Suprapubic skin (tissue), 4 donors: Measurements from ENCODE around the gene CABP4.

Experiments used
- CTCF ChIP-seq, 2 donors: fragments of 200-600 bp in 1 of 2; fragments of 450-650 bp in 1 of 2; sonication (generic) in 1 of 2; IDR thresholded peaks; one replicate each; pipeline ENCODE4 v1.5.1; 2016 to 2019; ENCODE audit warnings: antibody characterized with exemption in 2 of 2, mild to moderate bottlenecking in 1 of 2, moderate library complexity in 1 of 2
- POLR2A ChIP-seq, 2 donors: fragments of 450-650 bp; IDR thresholded peaks; one replicate each; pipeline ENCODE4 v1.6.1; 2017; ENCODE audit warnings: antibody characterized with exemption in 2 of 2, mild to moderate bottlenecking in 2 of 2, moderate library complexity in 2 of 2
- POLR2AphosphoS5 ChIP-seq, 3 donors: sonication (generic); formaldehyde crosslinking; IDR thresholded peaks; one replicate each; pipeline ENCODE4 v1.6.1; 2017; ENCODE audit warnings: antibody characterized with exemption in 3 of 3

- no peak for TF ChIP-seq CTCF (IDR thresholded peaks at IDR 0.05)
- no peak for TF ChIP-seq POLR2A (IDR thresholded peaks at IDR 0.05)
- TF ChIP-seq POLR2AphosphoS5 (IDR thresholded peaks at IDR 0.05): no peak
Observed at GRCh38 chr11:67431346-67432249, 23.6 kb upstream of the CABP4 start.
